PC-3 (cell line): ENCODE measurements around the gene CFAP65.

Experiments
- EZH2phosphoT487 ChIP-seq: fragments of 300-600 bp; sonication (generic); IDR thresholded peaks from 2 replicates; pipeline ENCODE4 v1.6.1; 2018; ENCODE audit warnings: mild to moderate bottlenecking, antibody characterized with exemption, low read length, borderline replicate concordance
- TF ChIP-seq, protein P1 (sequence below): fragments of 300-600 bp; sonication (generic); conservative IDR thresholded peaks from 2 replicates; pipeline ENCODE4 v1.5.1; 2017; ENCODE audit warnings: antibody characterized with exemption, low read depth, mild to moderate bottlenecking, low read length

DNA sequence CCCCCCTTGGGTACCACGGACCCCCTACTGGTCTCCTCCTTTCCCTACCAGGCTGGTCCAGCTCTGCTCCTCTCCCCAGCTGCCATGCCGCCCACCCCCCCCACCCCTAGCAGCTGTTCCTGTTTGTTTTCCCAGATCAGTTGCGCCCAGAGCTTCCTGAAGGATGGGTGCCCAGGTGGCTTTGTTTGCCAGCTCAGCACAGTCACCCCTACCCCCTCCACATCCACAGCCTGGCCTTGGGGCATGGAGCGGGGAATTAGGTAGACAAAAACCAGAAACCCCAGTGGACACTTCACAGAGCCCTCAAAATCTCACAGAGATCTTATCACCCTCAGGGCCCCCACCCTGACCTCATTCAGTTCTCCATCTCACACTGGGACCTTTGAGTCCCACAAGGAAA lies 44.4 kb downstream of the CFAP65 start:
- TF ChIP-seq, protein P1, sequence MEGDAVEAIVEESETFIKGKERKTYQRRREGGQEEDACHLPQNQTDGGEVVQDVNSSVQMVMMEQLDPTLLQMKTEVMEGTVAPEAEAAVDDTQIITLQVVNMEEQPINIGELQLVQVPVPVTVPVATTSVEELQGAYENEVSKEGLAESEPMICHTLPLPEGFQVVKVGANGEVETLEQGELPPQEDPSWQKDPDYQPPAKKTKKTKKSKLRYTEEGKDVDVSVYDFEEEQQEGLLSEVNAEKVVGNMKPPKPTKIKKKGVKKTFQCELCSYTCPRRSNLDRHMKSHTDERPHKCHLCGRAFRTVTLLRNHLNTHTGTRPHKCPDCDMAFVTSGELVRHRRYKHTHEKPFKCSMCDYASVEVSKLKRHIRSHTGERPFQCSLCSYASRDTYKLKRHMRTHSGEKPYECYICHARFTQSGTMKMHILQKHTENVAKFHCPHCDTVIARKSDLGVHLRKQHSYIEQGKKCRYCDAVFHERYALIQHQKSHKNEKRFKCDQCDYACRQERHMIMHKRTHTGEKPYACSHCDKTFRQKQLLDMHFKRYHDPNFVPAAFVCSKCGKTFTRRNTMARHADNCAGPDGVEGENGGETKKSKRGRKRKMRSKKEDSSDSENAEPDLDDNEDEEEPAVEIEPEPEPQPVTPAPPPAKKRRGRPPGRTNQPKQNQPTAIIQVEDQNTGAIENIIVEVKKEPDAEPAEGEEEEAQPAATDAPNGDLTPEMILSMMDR: no peak
- no peak for TF ChIP-seq EZH2phosphoT487
